ENCODE measurements around the gene DENND6B.

- TF ChIP-seq CTCF (IDR thresholded peaks at IDR 0.05) (no peak), POLR2A (IDR thresholded peaks at IDR 0.05) (no peak)
Observed at GRCh38 chr22:50311606-50312351, 15.0 kb downstream of the DENND6B start.
